Measurements from ENCODE around the gene KRT33B.
"Not testable (repeated sequence)": the region's sequence is repeated elsewhere in the genome, so short reads cannot be mapped to it uniquely, and the experiment has no call there.

The KRT33B gene

DNA sequence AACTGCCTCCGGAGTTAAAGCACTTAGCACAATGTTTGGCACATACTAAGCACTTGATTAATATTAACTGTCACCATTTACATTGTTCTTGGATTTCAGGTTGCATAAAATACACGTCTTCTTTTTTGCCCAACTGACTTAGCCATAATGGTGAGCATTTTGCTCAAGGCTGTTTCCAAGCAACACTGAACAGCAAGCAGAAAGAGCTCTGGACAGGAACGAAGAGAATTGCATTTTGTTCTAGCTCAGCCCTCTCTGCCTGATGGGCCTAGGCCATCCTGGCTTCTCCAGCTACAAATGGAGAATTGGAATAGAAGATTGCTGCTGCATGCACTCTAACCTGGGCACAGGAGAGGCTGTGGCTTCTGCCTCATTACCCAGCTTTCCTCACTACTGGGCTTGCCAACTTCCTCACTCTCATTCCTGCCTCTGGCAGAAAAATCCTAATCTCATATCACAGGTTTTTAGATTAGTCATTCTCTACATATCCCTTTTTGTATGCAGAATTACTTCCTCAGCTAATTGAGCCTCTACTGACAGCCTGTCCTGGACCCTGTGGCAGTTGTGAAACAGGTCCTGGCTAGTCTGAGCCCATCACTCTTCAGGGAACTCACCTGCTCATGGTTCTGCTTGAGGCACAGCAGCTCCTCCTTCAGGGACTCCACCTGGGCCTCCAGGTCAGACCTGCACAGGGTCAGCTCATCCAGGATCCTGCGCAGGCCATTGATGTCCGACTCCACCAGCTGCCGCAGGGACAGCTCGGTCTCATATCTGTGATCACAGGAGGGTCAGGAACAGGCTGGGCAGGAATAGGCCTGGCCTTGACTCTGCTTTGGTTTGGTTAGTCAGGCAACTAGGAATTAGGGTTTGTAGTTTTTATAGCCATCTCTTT is 21.5 kb downstream of the KRT33B start:
- no peak for DNase-seq (ENCODE audit: low read depth in 2 of 2)

GRCh38 chr17:41346421-41346820 is 23.2 kb downstream of the KRT33B start:
- DNase-seq (ENCODE audit: low read depth in 2 of 2): not testable (repeated sequence)

- no peak for DNase-seq (ENCODE audit: low read depth in 2 of 2)
Observed at GRCh38 chr17:41345992-41346391, 23.6 kb downstream of the KRT33B start.

DNA sequence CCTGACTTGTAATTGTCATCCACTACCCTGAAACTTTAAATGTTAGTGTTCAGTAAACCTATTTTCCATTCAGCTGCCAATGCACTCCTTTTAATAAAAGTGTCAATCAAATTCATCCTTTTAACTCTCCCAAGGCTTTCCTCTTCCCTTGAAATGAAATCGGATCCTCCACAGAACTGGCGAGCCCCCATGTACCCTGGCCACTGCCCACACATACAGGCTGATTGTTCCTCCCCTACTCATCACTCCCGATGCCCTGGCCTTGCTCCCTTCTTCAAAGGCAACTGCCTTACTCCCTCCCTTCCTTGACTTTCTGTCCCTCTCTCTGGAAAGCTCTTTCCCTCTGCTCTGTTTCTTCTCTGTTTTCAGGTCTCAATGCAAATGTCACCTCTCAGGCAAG is 26.6 kb downstream of the KRT33B start:
- DNase-seq (ENCODE audit: low read depth in 2 of 2): no peak

- DNase-seq (ENCODE audit: low read depth in 2 of 2): no peak
Observed at GRCh38 chr17:41340934-41341861, 28.4 kb downstream of the KRT33B start.

DNA sequence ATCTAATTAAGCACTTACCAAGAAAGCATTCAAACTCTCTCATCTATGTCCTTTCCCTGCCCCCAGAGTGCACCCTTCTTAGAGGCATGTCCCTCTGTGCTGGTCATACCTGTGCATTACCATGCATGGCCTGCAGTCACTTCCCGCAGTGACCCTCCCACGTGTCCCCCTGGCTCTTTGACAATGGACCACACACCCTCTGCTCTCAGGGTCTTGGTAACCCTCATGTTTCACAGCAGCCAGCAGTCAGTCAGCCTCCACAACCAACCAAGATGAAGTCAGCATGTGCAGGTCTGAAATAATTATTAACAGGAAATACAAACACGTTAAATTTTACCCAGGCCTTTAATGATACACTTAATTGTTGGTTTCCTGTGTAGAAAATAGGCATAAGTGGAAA is 29.1 kb downstream of the KRT33B start:
- DNase-seq (ENCODE audit: low read depth in 2 of 2): no peak

GRCh38 chr17:41339571-41340172 is 29.9 kb downstream of the KRT33B start:
- no peak for DNase-seq (ENCODE audit: low read depth in 2 of 2)

DNA sequence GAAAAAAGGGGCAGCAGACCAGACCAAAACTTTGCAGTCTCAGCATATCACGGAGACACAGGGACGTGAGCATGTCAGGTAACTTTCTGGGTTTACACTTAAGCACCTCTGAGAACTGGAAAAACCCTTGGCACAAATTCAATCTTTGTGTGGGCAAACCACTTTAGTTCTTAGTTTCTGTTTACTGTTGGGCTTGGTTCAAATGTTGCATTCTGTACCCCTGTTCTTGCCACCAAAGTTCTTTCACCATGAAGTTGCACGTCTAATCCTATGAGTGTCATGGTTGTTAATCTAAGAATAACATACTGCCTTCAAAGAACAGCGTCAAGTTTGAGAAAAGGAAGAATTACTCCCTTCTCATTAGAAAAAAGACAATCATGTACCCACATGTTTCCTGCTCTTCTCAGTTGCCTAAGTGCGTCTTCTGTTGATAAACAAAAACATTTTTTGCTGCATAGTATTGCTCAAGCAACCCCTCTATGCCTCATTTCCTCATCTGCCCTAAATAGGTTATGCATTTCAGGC is 30.6 kb downstream of the KRT33B start:
- no peak for DNase-seq (ENCODE audit: low read depth in 2 of 2)

DNA sequence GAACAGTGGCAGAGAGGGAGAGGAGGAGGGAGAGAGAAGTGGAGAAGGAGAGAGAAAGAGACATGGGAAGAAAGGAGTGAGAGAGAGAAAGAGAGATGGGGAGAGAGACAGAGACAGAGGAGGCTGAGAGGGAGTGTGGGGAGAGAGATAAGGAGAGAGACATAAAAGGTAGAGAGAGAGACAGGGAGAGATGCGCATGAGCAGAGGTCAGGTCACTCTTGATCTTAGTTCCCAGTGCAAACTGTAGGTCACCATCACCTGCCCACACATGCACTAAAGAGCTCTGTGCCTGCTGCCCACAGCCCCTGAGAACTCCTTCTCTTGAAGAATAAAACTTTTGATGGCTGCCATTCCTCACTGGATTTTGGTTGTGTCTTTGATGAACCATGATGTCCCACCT is 33.9 kb downstream of the KRT33B start:
- no peak for DNase-seq (ENCODE audit: low read depth in 2 of 2)

DNA sequence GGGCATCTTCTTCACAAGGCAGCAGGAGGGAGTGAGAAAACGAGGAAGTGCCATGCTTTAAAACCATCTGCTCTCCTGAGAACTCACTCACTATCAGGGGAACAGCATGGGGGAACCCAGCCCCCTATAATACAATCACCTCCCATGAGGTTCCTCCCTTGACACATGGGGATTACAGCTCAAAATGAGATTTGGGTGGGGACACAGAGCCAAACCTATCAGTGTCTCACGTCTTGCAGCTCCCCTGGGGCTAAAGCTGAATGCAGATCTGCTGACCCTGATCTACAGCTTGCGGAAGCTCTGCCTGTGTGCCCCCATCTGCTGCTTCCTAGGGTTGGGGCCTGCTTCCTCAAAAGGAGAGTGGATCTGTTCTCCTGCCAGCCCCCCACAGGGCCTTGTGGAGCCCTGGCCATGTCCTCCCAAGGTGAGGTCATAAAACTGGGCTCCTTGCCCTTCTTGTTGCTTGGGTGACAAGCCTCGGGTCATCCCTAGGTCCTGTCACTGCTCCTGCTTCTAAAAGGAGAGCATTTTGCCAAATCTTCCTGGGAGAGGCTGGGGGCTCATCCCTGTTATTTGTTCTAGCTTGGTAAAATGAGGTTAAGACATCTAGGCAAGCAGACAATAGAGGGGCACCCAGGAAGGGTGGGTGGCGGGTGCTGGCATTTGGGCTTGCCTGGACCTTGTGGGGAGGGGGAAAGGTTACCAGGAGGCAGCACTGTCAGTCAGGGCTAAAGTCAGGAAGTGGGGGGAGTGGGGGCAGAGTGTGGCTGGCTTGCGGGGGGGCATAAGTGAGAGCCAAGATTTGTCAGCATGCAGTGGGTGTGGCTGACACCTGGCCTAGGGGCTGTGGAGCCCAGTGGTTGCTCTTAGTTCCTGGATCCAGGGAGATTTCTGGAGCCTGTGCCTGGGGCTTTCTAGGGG is 35.0 kb downstream of the KRT33B start:
- DNase-seq (ENCODE audit: low read depth in 2 of 2): no peak

DNA sequence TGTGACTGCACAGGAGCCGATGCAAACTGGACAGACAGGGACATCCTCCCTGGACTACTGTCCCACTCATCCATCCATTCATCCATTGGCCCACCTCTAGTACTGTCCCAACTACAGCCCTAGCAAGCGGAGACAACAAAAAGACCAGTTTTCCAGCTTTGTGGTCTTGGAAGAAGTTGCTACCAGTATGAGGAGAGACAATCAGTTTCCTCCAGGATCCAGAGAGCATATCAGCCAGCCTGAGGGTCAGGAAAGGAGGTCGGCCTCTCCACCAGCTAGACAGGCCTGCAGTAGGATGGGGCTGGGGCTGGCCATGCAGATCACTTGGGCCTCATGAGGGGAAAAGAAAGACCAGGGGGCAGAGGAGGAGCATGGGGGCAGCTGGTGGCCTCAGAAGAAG is 35.8 kb downstream of the KRT33B start:
- DNase-seq (ENCODE audit: low read depth in 2 of 2): no peak

GRCh38 chr17:41333098-41333497 is 36.5 kb downstream of the KRT33B start:
- DNase-seq (ENCODE audit: low read depth in 2 of 2): no peak

GRCh38 chr17:41332239-41332638 is 37.4 kb downstream of the KRT33B start:
- no peak for DNase-seq (ENCODE audit: low read depth in 2 of 2)

DNA sequence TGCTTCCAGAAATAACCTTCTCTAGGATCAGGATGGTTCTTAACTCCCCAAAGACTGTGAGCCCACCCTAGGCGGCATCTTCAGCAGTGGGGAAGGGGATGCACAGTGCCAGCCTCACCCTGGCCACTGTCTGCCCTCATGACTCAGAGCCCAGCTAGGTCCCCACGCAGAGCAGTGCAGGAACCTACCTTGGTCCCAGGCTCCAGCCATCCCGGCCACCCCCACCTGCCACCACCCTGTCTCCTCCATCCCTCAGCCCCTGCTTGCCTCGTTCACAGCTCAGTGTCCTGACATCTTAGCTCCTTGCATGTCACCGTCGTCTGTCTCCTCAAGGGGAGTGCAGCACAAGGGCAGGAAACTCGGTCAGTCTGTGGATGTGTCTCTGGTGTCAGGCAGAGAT is 38.0 kb downstream of the KRT33B start:
- no peak for DNase-seq (ENCODE audit: low read depth in 2 of 2)

DNA sequence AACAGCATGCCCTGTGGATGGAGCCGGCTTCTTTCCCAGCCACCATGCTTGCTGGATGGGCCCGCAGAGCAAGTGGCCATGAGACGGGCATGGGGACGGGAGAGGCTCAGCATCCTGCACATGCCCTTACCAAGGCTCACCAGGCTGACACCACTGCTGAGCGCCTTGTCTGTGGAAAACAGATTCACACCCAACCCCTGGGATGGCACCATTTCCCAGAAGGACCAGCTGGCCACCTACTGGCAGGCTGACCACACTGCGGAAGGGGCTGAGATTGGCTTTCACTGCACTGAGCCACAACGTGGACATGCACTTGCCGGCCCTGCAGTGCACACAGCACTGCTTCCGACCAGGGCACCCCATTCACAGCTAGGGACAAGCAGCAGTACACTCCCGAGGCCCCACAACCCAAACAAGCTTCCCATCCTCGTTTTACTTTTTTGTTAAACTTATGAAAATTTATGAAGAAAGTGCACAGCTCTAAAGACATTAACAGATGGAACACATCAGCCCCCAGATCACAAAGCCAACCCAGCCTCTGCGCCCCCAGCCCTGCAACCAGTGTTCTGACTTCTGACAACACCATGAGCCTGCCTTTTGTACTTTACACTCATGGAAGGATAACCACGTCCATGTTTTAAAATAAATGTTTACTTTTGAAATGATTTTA is 40.2 kb downstream of the KRT33B start:
- no peak for DNase-seq (ENCODE audit: low read depth in 2 of 2)

- DNase-seq (ENCODE audit: low read depth in 2 of 2): no peak
Observed at GRCh38 chr17:41328207-41328606, 41.4 kb downstream of the KRT33B start.

DNA sequence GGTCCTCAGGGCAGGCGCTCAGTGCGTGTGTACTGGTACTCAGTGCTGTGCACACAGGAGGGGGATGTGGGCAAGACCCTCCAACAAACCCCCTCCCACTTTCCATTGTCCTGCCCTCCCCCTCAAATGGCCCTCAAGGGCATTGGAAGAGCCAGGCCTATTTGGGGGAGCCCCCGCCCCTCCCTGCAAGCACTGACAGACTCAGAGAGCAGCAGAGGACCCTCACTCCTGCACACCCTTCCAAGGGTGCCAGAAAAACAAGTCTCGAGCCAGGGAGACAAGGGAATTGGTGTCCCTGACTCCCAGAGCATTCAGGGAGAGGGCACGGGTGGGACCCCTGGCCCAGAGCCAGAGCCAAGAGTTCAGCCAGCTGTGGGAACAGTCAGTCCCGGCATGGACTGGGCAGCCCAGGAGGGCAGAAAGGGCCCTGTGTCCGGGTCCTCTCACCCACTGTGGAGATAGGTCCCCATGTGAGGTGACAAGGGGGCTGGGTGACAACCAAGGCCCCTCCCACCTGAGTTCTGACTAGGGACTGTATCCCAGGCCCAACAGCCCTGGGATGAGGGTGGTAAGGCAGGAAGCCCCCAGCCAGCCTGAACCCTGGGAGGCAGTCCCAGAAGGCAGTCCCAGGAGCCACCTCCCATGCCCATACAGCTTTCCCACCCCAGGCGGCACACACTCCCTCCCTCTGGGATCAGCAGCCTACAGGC is 42.0 kb downstream of the KRT33B start:
- DNase-seq (ENCODE audit: low read depth in 2 of 2): no peak

GRCh38 chr17:41326173-41327145 is 43.2 kb downstream of the KRT33B start:
- DNase-seq (ENCODE audit: low read depth in 2 of 2): no peak

- DNase-seq (ENCODE audit: low read depth in 2 of 2): no peak
Observed at GRCh38 chr17:41325611-41326010, 44.0 kb downstream of the KRT33B start.

All from stimulated activated CD8-positive, alpha-beta memory T cell treated with anti-CD3 and anti-CD28 coated beads, Interleukin-15, amount 100 ng/mL, for 4 hours (primary cell).